ENCODE data around the gene SUN3.

Gene SUN3

GRCh38 chr7:47970761-47971160 lies 58.1 kb downstream of the SUN3 start:
- no peak for DNase-seq

GRCh38 chr7:47968847-47969774 lies 59.8 kb downstream of the SUN3 start:
- no peak for DNase-seq

- DNase-seq: no peak
Measured at GRCh38 chr7:47967708-47968107, 61.2 kb downstream of the SUN3 start.

GRCh38 chr7:47967123-47967522 lies 61.8 kb downstream of the SUN3 start:
- no peak for DNase-seq

- DNase-seq: no peak
Measured at GRCh38 chr7:47965456-47965855, 63.5 kb downstream of the SUN3 start.

- DNase-seq: no peak
Measured at GRCh38 chr7:47962262-47962661, 66.6 kb downstream of the SUN3 start.

GRCh38 chr7:47957156-47957555 lies 71.8 kb downstream of the SUN3 start:
- no peak for DNase-seq

GRCh38 chr7:47956220-47956619 lies 72.7 kb downstream of the SUN3 start:
- DNase-seq: no peak

GRCh38 chr7:47954231-47954911 lies 74.5 kb downstream of the SUN3 start:
- no peak for DNase-seq

GRCh38 chr7:47953822-47954221 lies 75.1 kb downstream of the SUN3 start:
- DNase-seq: no peak

- no peak for DNase-seq
Measured at GRCh38 chr7:47952224-47952623, 76.7 kb downstream of the SUN3 start.

- DNase-seq: no peak
Measured at GRCh38 chr7:47951374-47951773, 77.5 kb downstream of the SUN3 start.

- DNase-seq: no peak
Measured at GRCh38 chr7:47950714-47951113, 78.2 kb downstream of the SUN3 start.

GRCh38 chr7:47949703-47950102 lies 79.2 kb downstream of the SUN3 start:
- DNase-seq: no peak

GRCh38 chr7:47948141-47948790 lies 80.6 kb downstream of the SUN3 start, which contains the start of gene PKD1L1:
Gene PKD1L1 (minus strand): TSS chr7:47948466. CDS start chr7:47948440, 26 bp downstream.
- DNase-seq: no peak

GRCh38 chr7:47947355-47947749 lies 81.6 kb downstream of the SUN3 start:
- DNase-seq: no peak

GRCh38 chr7:47946581-47947354 lies 82.1 kb downstream of the SUN3 start:
- no peak for DNase-seq

- peak; percentile 25 for DNase-seq
Measured at GRCh38 chr7:47945261-47946015, 83.5 kb downstream of the SUN3 start.

GRCh38 chr7:47944536-47945260 lies 84.2 kb downstream of the SUN3 start:
- no peak for DNase-seq

GRCh38 chr7:47943676-47944474 lies 85.0 kb downstream of the SUN3 start:
- DNase-seq: no peak
